DND-41 (cell line): ENCODE results near the gene GRM7.

Source experiments
- EZH2 ChIP-seq: IDR thresholded peaks from 3 replicates; pipeline ENCODE4 v1.6.1; 2012; ENCODE audit warnings: borderline replicate concordance, low read depth, mild to moderate bottlenecking, moderate library complexity, low read length, inconsistent platforms; ENCODE audit not compliant: severe bottlenecking
- TF ChIP-seq, protein P1 (sequence below): IDR thresholded peaks from 2 replicates; pipeline ENCODE4 v1.5.1; 2012; ENCODE audit warnings: borderline replicate concordance, low read length, moderate library complexity, mild to moderate bottlenecking; ENCODE audit not compliant: poor library complexity, severe bottlenecking; ENCODE audit errors: extremely low read depth

DNA sequence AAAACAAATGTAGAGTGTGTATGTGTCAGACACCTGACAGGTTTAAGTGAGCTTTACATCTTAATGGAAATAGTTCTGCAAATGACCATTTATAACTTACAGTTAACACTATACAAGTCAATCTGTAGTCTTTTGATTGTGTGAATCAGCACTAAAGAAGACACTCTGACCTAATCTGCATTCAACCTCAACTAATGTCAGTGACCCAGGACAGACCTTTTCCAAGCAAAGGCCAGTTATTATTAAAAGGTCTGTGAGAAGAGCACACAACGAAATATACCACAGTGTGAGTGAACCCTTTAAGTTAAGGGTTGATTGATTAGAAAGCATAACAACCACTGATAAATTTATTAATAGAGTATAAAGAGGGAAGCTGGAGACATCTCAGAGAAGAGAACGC lies 878.8 kb downstream of the GRM7 start:
- TF ChIP-seq, protein P1, sequence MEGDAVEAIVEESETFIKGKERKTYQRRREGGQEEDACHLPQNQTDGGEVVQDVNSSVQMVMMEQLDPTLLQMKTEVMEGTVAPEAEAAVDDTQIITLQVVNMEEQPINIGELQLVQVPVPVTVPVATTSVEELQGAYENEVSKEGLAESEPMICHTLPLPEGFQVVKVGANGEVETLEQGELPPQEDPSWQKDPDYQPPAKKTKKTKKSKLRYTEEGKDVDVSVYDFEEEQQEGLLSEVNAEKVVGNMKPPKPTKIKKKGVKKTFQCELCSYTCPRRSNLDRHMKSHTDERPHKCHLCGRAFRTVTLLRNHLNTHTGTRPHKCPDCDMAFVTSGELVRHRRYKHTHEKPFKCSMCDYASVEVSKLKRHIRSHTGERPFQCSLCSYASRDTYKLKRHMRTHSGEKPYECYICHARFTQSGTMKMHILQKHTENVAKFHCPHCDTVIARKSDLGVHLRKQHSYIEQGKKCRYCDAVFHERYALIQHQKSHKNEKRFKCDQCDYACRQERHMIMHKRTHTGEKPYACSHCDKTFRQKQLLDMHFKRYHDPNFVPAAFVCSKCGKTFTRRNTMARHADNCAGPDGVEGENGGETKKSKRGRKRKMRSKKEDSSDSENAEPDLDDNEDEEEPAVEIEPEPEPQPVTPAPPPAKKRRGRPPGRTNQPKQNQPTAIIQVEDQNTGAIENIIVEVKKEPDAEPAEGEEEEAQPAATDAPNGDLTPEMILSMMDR = no peak
- TF ChIP-seq EZH2 = no peak
